Left ventricle myocardium inferior (tissue), 1 donor: ENCODE results near the gene MCC. TPM values are rescaled to one million over a fixed set of nuclear protein-coding genes. Genes with fewer than 3 reads are reported as not detected.

ENCODE experiments used
- DNase-seq: peaks from one replicate; pipeline ENCODE4 v3.0.0-alpha.2; 2020
- H3K27ac ChIP-seq: fragments of 200-600 bp; replicated peaks from 2 replicates; pipeline ENCODE4 v1.8.0; 2021
- H3K27me3 ChIP-seq: fragments of 200-600 bp; 2 replicates; pipeline ENCODE4 v1.8.0; 2021; ENCODE audit warnings: low read depth
- H3K36me3 ChIP-seq: fragments of 200-600 bp; 2 replicates; pipeline ENCODE4 v1.8.0; 2021
- H3K4me1 ChIP-seq: fragments of 200-600 bp; 2 replicates; pipeline ENCODE4 v1.8.0; 2021
- H3K4me3 ChIP-seq: fragments of 200-600 bp; 2 replicates; pipeline ENCODE4 v1.8.0; 2021; ENCODE audit warnings: mild to moderate bottlenecking, moderate library complexity
- H3K9me3 ChIP-seq: fragments of 200-600 bp; replicated peaks from 2 replicates; pipeline ENCODE4 v1.8.0; 2021
- CTCF ChIP-seq: fragments of 200-600 bp; IDR thresholded peaks from 2 replicates; pipeline ENCODE4 v1.8.0; 2021; ENCODE audit warnings: antibody characterized with exemption, mild to moderate bottlenecking, borderline replicate concordance
- intact Hi-C: fragments of 100-400 bp; cut with micrococcal nuclease; formaldehyde crosslinking; loops from one replicate; pipeline ENCODE4 v1.11.0; 2022
- total RNA-seq: library from RNA; stranded (reverse); fragmentation: NEBNext Ultra II Directional; extraction: Animal tissue kit (Norgen Biotek cat#: 25700); gene quantifications from one replicate; pipeline ENCODE4 v1.2.1, GENCODE V29; 2021
- donor health status: DM: no; HTN: yes; CAD: no; lungs with severe emphysema.

The MCC gene
- total RNA-seq, 1 donor from 2014 or later = 31.6 TPM

DNA sequence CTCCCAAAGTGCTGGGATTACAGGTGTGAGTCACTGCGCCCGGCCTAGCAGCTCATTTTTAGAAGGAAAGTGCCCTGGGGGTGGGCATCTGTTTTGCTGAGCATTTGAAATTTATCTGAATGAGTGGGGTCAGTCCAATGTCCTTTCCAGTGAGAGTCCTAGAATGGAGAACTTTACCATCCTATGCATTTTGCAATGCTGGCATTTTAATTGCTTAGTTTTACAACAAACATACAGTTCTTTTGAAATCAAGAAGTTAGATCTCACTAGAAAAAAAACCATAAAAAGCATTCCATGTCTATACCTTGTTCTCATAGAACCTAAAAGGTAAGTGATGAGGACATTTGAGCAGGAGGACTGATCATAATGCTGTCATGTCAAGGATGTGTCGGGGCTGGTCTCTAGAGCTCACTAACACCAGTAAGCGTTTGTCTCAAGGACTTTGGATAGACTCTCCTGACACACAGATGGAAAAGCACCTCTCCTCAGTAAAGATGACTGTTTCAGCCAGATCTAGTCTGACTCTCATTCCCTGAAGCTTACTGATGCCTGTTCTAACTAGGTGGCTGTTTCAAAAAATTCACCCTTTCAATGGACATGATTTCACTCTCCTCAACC lies 427.7 kb downstream of the MCC start:
- Histone ChIP-seq H3K4me1 (peaks cover 38% of the 10 kb centered on the region), H3K36me3 (peaks cover 45% of the 10 kb centered on the region), H3K27me3 (no peaks in the 10 kb centered on the region), H3K27ac (no peak overlapping the region), H3K9me3 (no peaks in the 10 kb centered on the region), H3K4me3 (no peak overlapping the region)
- TF ChIP-seq CTCF = no peak
- DNase-seq = no peak
- intact Hi-C loops = no loop called here

- no peak overlapping the region for H3K4me3 ChIP-seq
- TF ChIP-seq CTCF = no peak
- DNase-seq = peak; percentile 50
- peaks cover 38% of the 10 kb centered on the region for H3K4me1 ChIP-seq
- intact Hi-C loops = no loop called here
- H3K9me3 ChIP-seq = no peaks in the 10 kb centered on the region
- H3K27me3 ChIP-seq = no peaks in the 10 kb centered on the region
- peak overlapping the region; percentile 37 for H3K27ac ChIP-seq
- H3K36me3 ChIP-seq = peaks cover 53% of the 10 kb centered on the region
These were observed 428.8 kb downstream of the MCC start for GRCh38 chr5:113059232-113060040.

DNA sequence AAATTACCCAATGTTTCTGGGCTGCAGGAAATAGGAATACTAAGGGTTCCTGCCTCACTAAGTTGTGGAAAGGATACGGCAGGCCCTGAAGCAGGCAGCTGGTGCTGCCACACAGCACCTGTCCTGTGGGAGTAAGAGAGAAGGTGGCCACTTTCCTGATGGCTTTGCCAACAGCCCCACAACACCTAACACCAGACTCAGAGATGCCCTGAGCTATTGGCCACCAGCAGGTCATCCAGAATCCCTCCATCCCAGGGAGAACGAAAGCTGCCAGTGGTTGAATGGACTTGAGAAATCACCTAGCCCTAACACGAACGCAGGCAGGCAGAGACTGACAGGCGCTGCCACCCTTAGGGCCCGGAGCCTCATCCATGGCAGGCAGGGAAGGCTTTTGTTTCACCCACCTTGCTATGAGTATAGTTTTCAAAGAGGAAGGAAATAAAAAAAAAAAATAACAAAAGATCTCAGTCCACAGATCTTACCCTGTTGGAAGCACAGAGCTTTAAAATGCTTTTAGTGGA lies 429.5 kb downstream of the MCC start:
- Histone ChIP-seq H3K36me3 (peaks cover 53% of the 10 kb centered on the region), H3K4me1 (peaks cover 33% of the 10 kb centered on the region), H3K4me3 (no peak overlapping the region), H3K27ac (peak overlapping the region; percentile 37), H3K9me3 (no peaks in the 10 kb centered on the region), H3K27me3 (no peaks in the 10 kb centered on the region)
- no peak for DNase-seq
- TF ChIP-seq CTCF = no peak
- intact Hi-C loops = no loop called here

- intact Hi-C loops = no loop called here
- Histone ChIP-seq H3K4me3 (no peak overlapping the region), H3K27ac (peak overlapping the region; percentile 37), H3K4me1 (peaks cover 34% of the 10 kb centered on the region), H3K27me3 (no peaks in the 10 kb centered on the region), H3K36me3 (peaks cover 53% of the 10 kb centered on the region), H3K9me3 (no peaks in the 10 kb centered on the region)
- TF ChIP-seq CTCF = no peak
- DNase-seq = no peak
These were observed 430.0 kb downstream of the MCC start for GRCh38 chr5:113058269-113058668.

DNA sequence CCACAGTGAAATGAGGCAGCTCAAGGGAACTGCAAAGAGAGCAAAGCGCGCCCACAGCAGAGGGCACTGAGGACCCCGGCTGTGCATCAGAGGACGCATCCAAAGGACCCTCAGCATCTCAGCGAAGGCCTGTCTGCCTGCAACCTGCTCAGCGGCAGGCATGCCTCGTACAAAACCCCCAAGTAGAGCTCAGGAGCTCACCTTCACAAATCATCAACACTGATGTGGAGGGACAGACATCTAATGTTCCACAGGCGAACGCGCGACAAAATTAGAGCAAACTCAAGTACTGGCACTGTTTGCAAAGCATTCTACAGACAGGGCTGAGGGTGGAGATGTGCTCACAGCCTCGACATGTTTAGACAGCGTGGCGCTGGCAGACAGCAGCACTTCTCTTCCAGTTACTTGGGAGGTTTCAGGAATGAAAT lies 430.7 kb downstream of the MCC start:
- Histone ChIP-seq H3K27me3 (no peaks in the 10 kb centered on the region), H3K27ac (no peak overlapping the region), H3K4me1 (peaks cover 38% of the 10 kb centered on the region), H3K36me3 (peaks cover 54% of the 10 kb centered on the region), H3K4me3 (no peak overlapping the region), H3K9me3 (no peaks in the 10 kb centered on the region)
- intact Hi-C loops = no loop called here
- DNase-seq = no peak
- TF ChIP-seq CTCF = no peak
